GM06990 (cell line): ENCODE results near the gene SLC28A1.

ENCODE experiments used
- DNase-seq: peaks from one replicate; pipeline ENCODE4 v3.0.0-alpha.2; 2011; ENCODE audit not compliant: insufficient read length; ENCODE audit errors: extremely low read depth
- H3K27me3 ChIP-seq: replicated peaks from 2 replicates; pipeline ENCODE4 v1.6.0; 2011; ENCODE audit warnings: low read length; ENCODE audit not compliant: control insufficient read depth, insufficient read depth
- H3K36me3 ChIP-seq: 2 replicates; pipeline ENCODE4 v1.5.1; 2011; ENCODE audit warnings: low read length; ENCODE audit not compliant: control insufficient read depth, insufficient read depth
- H3K4me3 ChIP-seq: replicated peaks from 2 replicates; pipeline ENCODE4 v1.5.1; 2011; ENCODE audit warnings: low read depth, mild to moderate bottlenecking, control low read depth, low read length
- TF ChIP-seq, protein P1 (sequence below): IDR thresholded peaks from 2 replicates; pipeline ENCODE4 v1.5.1; 2011; ENCODE audit warnings: low read length, control low read depth, mild to moderate bottlenecking, inconsistent platforms; ENCODE audit not compliant: insufficient read depth, poor library complexity, severe bottlenecking

The SLC28A1 gene

DNA sequence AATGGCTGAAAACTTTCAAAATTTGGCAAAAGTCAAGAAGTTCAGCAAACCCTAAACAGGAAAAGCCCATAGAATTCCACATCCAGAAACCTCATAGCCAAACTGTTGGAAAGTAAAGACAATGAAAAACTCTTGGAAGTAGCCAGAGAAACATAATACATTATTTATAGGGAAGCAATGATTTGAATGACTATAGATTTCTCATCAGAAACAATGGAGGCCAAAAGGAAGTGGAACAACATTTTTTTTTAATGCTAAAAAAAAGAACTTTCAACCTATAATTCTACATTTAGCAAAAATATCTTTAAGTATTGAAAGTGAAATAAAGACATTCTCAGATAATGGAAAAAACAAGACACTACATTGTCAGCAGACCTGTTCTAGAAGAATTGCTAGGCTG lies 37.1 kb upstream of the SLC28A1 start:
- no peaks in the 10 kb centered on the region for H3K36me3 ChIP-seq
- TF ChIP-seq, protein P1, sequence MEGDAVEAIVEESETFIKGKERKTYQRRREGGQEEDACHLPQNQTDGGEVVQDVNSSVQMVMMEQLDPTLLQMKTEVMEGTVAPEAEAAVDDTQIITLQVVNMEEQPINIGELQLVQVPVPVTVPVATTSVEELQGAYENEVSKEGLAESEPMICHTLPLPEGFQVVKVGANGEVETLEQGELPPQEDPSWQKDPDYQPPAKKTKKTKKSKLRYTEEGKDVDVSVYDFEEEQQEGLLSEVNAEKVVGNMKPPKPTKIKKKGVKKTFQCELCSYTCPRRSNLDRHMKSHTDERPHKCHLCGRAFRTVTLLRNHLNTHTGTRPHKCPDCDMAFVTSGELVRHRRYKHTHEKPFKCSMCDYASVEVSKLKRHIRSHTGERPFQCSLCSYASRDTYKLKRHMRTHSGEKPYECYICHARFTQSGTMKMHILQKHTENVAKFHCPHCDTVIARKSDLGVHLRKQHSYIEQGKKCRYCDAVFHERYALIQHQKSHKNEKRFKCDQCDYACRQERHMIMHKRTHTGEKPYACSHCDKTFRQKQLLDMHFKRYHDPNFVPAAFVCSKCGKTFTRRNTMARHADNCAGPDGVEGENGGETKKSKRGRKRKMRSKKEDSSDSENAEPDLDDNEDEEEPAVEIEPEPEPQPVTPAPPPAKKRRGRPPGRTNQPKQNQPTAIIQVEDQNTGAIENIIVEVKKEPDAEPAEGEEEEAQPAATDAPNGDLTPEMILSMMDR = no peak
- H3K4me3 ChIP-seq = no peak overlapping the region
- H3K27me3 ChIP-seq = no peaks in the 10 kb centered on the region
- DNase-seq = no peak

DNA sequence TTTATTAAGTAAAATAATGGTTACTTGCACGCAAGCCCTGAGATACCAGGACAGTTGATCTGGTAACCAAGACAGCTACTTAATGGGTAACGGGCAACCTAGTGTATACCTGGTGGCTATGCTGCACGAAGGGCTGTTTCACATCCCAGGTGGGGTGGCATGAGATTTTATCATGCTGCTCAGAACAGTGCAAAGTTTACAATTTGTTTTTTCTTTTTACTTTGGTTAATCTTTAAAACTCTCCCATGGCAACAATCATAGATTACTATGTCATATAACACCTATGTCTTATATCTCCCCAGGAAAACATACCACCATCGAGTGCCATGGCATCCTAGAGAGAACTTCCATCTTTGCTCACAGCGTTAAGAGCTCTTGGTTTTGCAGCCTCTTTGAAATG lies 32.2 kb upstream of the SLC28A1 start:
- no peak for DNase-seq
- no peak overlapping the region for H3K4me3 ChIP-seq
- H3K36me3 ChIP-seq = no peaks in the 10 kb centered on the region
- no peaks in the 10 kb centered on the region; the same call in 1 of the 2 replicates for H3K27me3 ChIP-seq
- TF ChIP-seq, protein P1 = no peak

DNA sequence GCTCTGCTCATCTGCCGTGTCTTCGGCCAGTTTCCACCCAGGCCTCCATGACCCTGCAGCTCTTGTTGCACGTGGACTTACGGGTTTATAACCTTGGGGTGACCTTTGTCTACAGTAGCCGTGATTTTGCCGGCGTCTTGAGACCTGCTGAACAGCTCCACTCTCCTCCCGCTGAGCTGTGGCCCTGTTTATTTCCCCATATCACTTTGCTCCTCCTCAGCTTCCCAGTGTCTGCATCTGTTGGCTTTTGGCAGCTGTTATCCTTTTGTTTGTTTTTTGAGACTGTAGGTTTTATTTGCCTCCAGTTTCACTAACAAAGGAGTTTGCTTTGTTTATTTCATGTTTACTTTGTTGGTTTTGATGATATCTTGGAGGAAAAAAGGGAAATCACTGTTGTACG lies 29.3 kb upstream of the SLC28A1 start:
- TF ChIP-seq, protein P1 = no peak
- DNase-seq = no peak
- Histone ChIP-seq H3K4me3 (no peak overlapping the region), H3K27me3 (no peaks in the 10 kb centered on the region; the same call in 1 of the 2 replicates), H3K36me3 (no peaks in the 10 kb centered on the region)

GRCh38 chr15:84855765-84856164 lies 28.7 kb upstream of the SLC28A1 start:
- no peak for DNase-seq
- Histone ChIP-seq H3K4me3 (no peak overlapping the region), H3K27me3 (no peaks in the 10 kb centered on the region; the same call in 1 of the 2 replicates), H3K36me3 (no peaks in the 10 kb centered on the region)
- TF ChIP-seq, protein P1 = no peak

DNA sequence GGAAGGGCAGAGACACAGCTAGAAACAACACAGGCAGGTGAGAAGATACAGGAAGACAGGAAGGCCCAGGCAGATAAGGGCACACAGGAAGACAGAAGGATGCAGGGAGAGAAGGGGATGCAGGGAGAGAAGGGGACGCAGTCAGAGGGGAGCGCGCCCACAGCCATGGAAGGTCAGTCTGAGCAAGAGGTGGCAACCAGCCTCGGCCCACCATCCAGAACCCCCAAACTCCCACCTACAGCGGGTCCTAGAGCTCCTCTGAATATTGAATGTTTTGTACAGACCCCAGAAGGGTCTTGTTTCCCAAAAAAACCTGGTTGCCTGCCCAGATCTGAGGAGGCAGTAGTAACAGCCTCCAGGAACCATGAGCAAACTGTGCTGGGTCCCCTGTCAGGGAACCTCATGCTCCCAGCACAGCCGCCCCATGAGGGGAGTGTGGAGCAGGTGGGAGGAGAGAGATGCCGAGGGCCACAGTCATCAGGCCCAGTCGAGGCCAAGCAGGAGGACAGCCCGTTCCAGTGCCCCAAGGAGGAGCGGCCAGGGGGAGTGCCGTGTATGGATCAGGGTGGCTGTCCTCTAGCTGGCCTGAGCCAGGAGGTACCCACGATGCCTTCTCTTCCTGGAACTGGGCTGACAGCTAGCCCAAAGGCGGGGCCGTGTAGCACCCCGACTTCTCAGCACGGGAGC lies 27.6 kb upstream of the SLC28A1 start:
- H3K4me3 ChIP-seq = no peak overlapping the region
- no peaks in the 10 kb centered on the region; the same call in 1 of the 2 replicates for H3K27me3 ChIP-seq
- H3K36me3 ChIP-seq = no peaks in the 10 kb centered on the region
- TF ChIP-seq, protein P1 = no peak
- no peak for DNase-seq

- Histone ChIP-seq H3K27me3 (no peaks in the 10 kb centered on the region; the same call in 1 of the 2 replicates), H3K36me3 (no peaks in the 10 kb centered on the region), H3K4me3 (no peak overlapping the region)
- DNase-seq = no peak
- TF ChIP-seq, protein P1 = no peak
These were observed 27.0 kb upstream of the SLC28A1 start for GRCh38 chr15:84857418-84858004.
